ENCODE results near the gene NUP35. TPM values are rescaled to one million over a fixed set of nuclear protein-coding genes. Genes with fewer than 3 reads are reported as not detected.

NUP35 gene
- total and polyA plus RNA-seq, 2 of the 4 experiments (the other 2 are of a cell fraction), result 10.9 to 23.3 TPM

GRCh38 chr2:183157131-183157530, 32.9 kb downstream of the NUP35 start:
- no CpG with 5 or more reads among the region's 4 CpGs for WGBS, 2 experiments (ENCODE audit: extremely low coverage in 2 of 2, insufficient read length in 1 of 2)
- intact Hi-C loops (cut with micrococcal nuclease), result no loop called here

More at GRCh38 chr2:183157131-183157530, 32.9 kb downstream of the NUP35 start:
- ChIA-PET POLR2A (ENCODE audit: unreplicated experiment) (no interaction called here), CTCF (no interaction called here)
- no peak overlapping the region for H3K56ac ChIP-seq (ENCODE audit: extremely low read depth, insufficient read depth, low read length)
- H3K9me3 ChIP-seq (ENCODE audit: control insufficient read depth, insufficient read depth, low read length), result no peaks in the 10 kb centered on the region
- H3K4me2 ChIP-seq (ENCODE audit: low read depth, low read length), result no peak overlapping the region
- no peak overlapping the region for H2BK20ac ChIP-seq (ENCODE audit: low read depth, low read length)
- no peak overlapping the region for H3K27ac ChIP-seq (ENCODE audit: insufficient read depth, low read length)
- H2BK120ac ChIP-seq (ENCODE audit: low read depth, low read length), result no peak overlapping the region
- no peak overlapping the region for H2BK15ac ChIP-seq (ENCODE audit: low read depth, low read length)
- TF ChIP-seq CEBPB (IDR thresholded peaks at IDR 0.05; ENCODE audit: low read depth, low read length) (no peak), CTCF (conservative IDR thresholded peaks at IDR 0.05; ENCODE audit: low read depth, low read length) (no peak), CHD1 (IDR thresholded peaks at IDR 0.05; ENCODE audit: low read depth, low read length) (no peak), USF2 (IDR thresholded peaks at IDR 0.05; ENCODE audit: low read depth, low read length) (no peak), RAD21 (IDR thresholded peaks at IDR 0.05; ENCODE audit: low read length) (no peak), MAFK (IDR thresholded peaks at IDR 0.05; ENCODE audit: low read depth, low read length) (no peak), NFE2L2 (IDR thresholded peaks at IDR 0.05; ENCODE audit: low read depth, low read length) (no peak)
- no peaks in the 10 kb centered on the region for H3K36me3 ChIP-seq (ENCODE audit: control insufficient read depth, insufficient read depth, low read length)
- no peak overlapping the region for H2AK9ac ChIP-seq (replicated peaks; ENCODE audit: low read depth, low read length, poor library complexity)
- H4K8ac ChIP-seq (ENCODE audit: low read depth in 2 of 2, low read length in 2 of 2), result no peak overlapping the region
- H3K79me1 ChIP-seq (ENCODE audit: low read depth in 1 of 2, low read length in 2 of 2), result no peaks in the 10 kb centered on the region; a peak in 1 of 4 replicates
- H3K14ac ChIP-seq (replicated peaks; ENCODE audit: low read depth, low read length), result no peak overlapping the region
- no peak overlapping the region for H3K18ac ChIP-seq (ENCODE audit: low read depth, low read length)
- in situ Hi-C loops (cut with MboI; ENCODE audit: low sequenced_read_pairs) (no loop called here), dilution Hi-C loops (cut with HindIII; ENCODE audit: low sequenced_read_pairs, unreplicated experiment) (no loop called here)
- DNase-seq (no peak), ATAC-seq (ENCODE audit: low read depth) (no peak)
- H4K5ac ChIP-seq (ENCODE audit: low read depth, low read length), result no peak overlapping the region
- H2BK5ac ChIP-seq (ENCODE audit: low read depth, low read length, poor library complexity, severe bottlenecking), result no peak overlapping the region
- H2AK5ac ChIP-seq (ENCODE audit: low read depth, low read length), result no peak overlapping the region
- no peak overlapping the region for H3K9ac ChIP-seq (ENCODE audit: low read depth, low read length)
- no peak overlapping the region for H2AFZ ChIP-seq (replicated peaks; ENCODE audit: low read length, poor library complexity)
- H4K20me1 ChIP-seq (ENCODE audit: insufficient read depth, low read length), result no peaks in the 10 kb centered on the region
- no peak overlapping the region for H3K23ac ChIP-seq (ENCODE audit: low read depth, low read length)
- no peak overlapping the region for H4K91ac ChIP-seq (ENCODE audit: insufficient read depth, low read depth, low read length)
- no TSS peak for BruUV-seq (replicated peaks)
- H3K4me3 ChIP-seq (ENCODE audit: insufficient read depth, low read depth, low read length), result no peak overlapping the region
- H3K27me3 ChIP-seq (ENCODE audit: control insufficient read depth, insufficient read depth, low read length), result no peaks in the 10 kb centered on the region
- no peaks in the 10 kb centered on the region for H3K9me1 ChIP-seq (ENCODE audit: insufficient read depth, low read length)
- H3K4me1 ChIP-seq (ENCODE audit: control insufficient read depth, insufficient read depth, low read length), result no peaks in the 10 kb centered on the region; the same call in 1 of the 2 replicates
- no peak overlapping the region for H3K4ac ChIP-seq (ENCODE audit: low read depth, low read length)
